ENCODE measurements around the gene STARD3NL.

STARD3NL gene

DNA sequence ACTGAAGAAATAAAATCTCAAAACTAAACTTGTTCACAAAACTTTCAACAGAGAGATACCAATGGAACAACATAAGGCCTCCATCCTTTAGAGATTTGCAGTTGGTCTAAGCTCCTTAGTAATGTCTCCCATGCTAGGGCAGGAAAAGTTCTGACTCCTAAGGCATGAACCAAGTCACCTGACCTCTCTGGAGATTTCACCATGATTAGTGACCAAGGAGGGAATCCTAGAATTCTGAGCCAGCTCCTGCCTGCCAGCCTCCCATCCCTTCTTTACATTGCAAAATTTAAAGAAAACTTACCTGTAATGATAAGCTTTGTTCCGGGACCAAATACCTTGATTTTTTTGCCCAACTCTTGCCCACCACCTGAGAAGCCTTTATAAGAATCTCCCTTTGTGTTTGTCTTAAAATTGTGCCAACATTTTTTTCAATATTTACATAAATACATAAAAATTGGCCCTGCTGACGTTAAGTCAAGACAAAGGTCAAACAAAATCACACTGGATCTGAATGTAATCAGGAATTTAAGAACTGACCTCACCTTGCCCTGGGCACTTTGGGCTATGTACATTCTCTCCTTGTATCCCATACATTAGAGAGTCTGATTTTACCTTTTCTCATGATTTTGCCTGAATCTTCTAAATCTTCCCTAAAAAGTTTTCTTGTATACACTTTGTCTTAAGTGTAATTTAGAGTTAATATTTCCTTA lies 95.4 kb downstream of the STARD3NL start, which contains the start of gene TARP:
TSS of gene TARP (minus strand) at position 351 of the 710 bp plus-strand sequence.
- Histone ChIP-seq H3K27me3 (ENCODE audit: low read depth) (no peaks in the 10 kb centered on the region), H3K4me3 (no peak within 1 kb of the TSS), H3K9me3 (no peaks in the 10 kb centered on the region), H3K4me1 (no peaks in the 10 kb centered on the region), H3K36me3 (replicated peaks) (no peaks in the 10 kb centered on the region)
- no peak for DNase-seq (ENCODE audit: low spot score in 2 of 2)
- in situ Hi-C loops (cut with MboI; ENCODE audit: low sequenced_read_pairs): no loop called here

DNA sequence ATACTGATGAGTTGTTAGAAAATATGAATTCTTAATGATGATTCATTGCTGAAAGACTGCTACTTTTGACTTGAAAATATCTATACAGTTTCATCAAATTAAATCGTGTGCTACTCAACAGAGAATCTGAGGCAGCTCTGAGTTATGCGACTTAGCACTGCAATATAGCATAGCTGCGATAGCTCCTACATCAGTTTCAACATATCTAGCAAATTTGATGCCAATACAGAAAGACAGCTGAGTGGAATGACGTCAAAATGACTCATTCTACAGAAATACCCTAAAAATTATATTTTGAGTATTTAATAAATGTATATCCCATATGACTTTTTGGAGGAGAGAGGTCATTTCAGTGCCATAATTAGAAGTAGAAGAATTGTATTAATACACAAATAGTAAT lies 96.4 kb downstream of the STARD3NL start:
- H3K9me3 ChIP-seq: no peaks in the 10 kb centered on the region
- no peaks in the 10 kb centered on the region for H3K36me3 ChIP-seq (replicated peaks)
- H3K4me1 ChIP-seq: no peaks in the 10 kb centered on the region
- in situ Hi-C loops (cut with MboI; ENCODE audit: low sequenced_read_pairs): no loop called here
- no peaks in the 10 kb centered on the region for H3K27me3 ChIP-seq (ENCODE audit: low read depth)
- DNase-seq (ENCODE audit: low spot score in 2 of 2): no peak
- H3K4me3 ChIP-seq: no peak overlapping the region

DNA sequence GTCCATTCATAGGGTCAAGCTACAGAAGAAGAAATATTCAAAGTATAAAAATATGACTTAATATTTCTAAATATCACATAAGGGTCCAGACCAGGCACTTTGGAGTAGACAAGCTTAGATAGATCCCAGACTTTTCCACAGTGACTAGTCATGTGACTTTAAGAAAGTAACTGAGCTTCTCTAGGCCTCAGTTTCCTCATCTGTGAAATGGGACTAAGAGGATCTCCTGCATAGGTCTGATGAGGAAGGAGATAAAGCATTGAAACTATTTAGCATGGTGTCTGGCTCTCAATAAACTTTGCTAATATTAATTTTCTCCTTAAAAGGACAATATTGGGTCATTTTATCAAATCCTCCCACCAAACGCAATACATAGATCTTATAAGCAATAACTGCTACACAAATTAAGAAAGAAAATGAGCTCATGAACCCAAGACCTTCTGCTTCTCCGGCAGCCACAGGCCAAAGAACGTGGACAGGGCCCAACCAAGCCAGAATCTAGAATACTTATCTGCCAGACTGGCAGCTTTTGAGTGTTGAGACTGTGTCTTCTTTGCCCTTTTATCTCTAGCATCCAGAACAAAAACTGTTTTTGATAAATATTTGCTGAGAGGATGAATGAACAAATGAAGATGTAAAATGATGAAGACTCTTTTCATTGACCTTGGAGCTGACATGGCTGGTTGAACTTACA lies 97.0 kb downstream of the STARD3NL start:
- H3K36me3 ChIP-seq (replicated peaks): no peaks in the 10 kb centered on the region
- H3K4me1 ChIP-seq: no peaks in the 10 kb centered on the region
- in situ Hi-C loops (cut with MboI; ENCODE audit: low sequenced_read_pairs): no loop called here
- H3K9me3 ChIP-seq: no peaks in the 10 kb centered on the region
- no peak for DNase-seq (ENCODE audit: low spot score in 2 of 2)
- no peaks in the 10 kb centered on the region for H3K27me3 ChIP-seq (ENCODE audit: low read depth)
- H3K4me3 ChIP-seq: no peak overlapping the region

DNA sequence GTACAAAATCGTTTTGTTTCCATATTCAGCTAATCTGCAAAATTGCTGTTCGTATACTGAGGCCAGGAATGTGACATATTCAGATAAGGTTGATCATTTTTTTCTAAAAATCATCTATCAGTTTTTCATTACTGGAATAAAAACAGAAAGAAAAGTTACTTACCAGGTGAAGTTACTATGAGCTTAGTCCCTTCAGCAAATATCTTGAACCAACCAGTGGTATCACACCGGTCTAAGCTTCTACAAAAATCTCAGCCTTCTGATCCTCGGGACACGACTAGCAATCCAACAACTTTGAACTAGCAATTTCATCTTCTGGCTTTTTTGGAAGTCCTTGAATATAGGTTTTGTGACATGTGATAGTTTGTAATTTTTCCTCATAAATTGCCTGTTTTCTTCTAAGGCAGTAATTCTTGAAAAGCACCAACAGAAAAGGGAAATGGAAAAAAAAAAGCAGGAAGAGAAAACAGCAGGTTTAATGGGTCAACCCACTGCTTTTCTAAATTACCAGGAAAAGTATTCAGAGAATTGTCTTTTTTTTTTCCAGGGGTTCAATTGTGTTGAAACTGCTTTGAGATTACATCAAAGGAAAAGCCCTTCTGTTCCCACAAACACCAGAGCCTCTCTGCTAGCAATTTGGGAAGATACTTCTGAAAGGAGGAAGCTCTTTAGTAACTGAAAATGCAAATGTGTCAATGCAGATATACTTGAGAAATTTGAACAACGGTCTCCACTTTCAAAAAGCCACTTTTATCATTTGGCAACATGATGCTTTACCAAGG lies 98.2 kb downstream of the STARD3NL start:
- DNase-seq (ENCODE audit: low spot score in 2 of 2): no peak
- in situ Hi-C loops (cut with MboI; ENCODE audit: low sequenced_read_pairs): no loop called here
- H3K27me3 ChIP-seq (ENCODE audit: low read depth): no peaks in the 10 kb centered on the region

DNA sequence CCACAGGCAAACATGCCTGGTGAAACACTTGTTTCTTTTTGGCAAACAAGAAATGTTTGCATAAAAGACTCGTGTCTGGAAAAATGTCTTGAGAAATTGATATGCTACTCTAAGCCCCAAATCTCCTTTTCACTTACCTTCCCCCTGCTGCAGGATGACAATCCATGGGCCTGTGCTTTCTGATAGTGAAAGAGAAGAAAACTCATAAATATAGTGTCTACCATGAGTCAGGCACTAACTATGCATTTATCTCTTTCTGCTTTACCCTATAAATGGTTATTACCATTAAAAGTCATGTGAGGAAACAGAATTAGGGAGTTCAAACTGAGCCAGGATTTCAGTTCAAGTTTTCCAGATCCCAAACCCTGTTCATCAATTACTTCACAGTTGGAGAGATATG lies 102.0 kb downstream of the STARD3NL start:
- Histone ChIP-seq H3K27me3 (ENCODE audit: low read depth) (peaks cover 4% of the 10 kb centered on the region; the same call in 1 of the 2 replicates), H3K4me3 (no peak overlapping the region), H3K9me3 (no peaks in the 10 kb centered on the region), H3K4me1 (no peaks in the 10 kb centered on the region), H3K36me3 (replicated peaks) (no peaks in the 10 kb centered on the region)
- in situ Hi-C loops (cut with MboI; ENCODE audit: low sequenced_read_pairs): no loop called here
- no peak for DNase-seq (ENCODE audit: low spot score in 2 of 2)

More for the DNA sequence above, 98.2 kb downstream of the STARD3NL start:
- Histone ChIP-seq H3K4me1 (no peaks in the 10 kb centered on the region), H3K4me3 (no peak overlapping the region), H3K9me3 (no peaks in the 10 kb centered on the region), H3K36me3 (replicated peaks) (no peaks in the 10 kb centered on the region)

Data from HAP-1 (cell line).